Right atrium auricular region (tissue), 2 donors: ENCODE results near the gene PHC2. TPM values are rescaled to one million over a fixed set of nuclear protein-coding genes. Genes with fewer than 3 reads are reported as not detected.

ENCODE experiments used
- DNase-seq: peaks from one replicate; pipeline ENCODE4 v3.0.0-alpha.2; 2019; ENCODE audit warnings: low spot score
- H3K27ac ChIP-seq, 2 donors: fragments of 200-600 bp; sonication (generic); 1 replicate in 1 of 2; 2 replicates in 1 of 2; pipeline ENCODE4 v1.5.1; 2016 to 2019
- H3K27me3 ChIP-seq, 2 donors: fragments of 200-600 bp; sonication (generic); one replicate each; pipeline versions ENCODE4 v1.5.1 to v1.6.0; 2017 to 2019
- H3K36me3 ChIP-seq: fragments of 200-600 bp; sonication (generic); one replicate; pipeline ENCODE4 v1.5.1; 2016
- H3K4me1 ChIP-seq, 2 donors: fragments of 200-600 bp; sonication (generic); one replicate each; pipeline versions ENCODE4 v1.5.1 to v1.6.0; 2017 to 2019
- H3K4me3 ChIP-seq, 2 donors: fragments of 200-600 bp; sonication (generic); 1 replicate in 1 of 2; 2 replicates in 1 of 2; pipeline ENCODE4 v1.5.1; 2017 to 2019; ENCODE audit warnings: mild to moderate bottlenecking in 1 of 2, moderate library complexity in 1 of 2
- H3K9me3 ChIP-seq, 2 donors: fragments of 200-600 bp; sonication (generic); one replicate each; pipeline ENCODE4 v1.5.1; 2019
- CTCF ChIP-seq, 2 donors: fragments of 200-600 bp; sonication (generic); IDR thresholded peaks; one replicate each; pipeline ENCODE4 v1.5.1; 2019; ENCODE audit warnings: antibody characterized with exemption in 2 of 2
- total RNA-seq, 2 donors: library from RNA; depleted of rRNA; stranded (reverse); fragments of >200 nt; gene quantifications; one replicate each; pipeline ENCODE4 v1.1.0, GENCODE V29; 2016

Gene PHC2
- total RNA-seq, 2 donors from 2014 or later, result 98.4 to 144 TPM

DNA sequence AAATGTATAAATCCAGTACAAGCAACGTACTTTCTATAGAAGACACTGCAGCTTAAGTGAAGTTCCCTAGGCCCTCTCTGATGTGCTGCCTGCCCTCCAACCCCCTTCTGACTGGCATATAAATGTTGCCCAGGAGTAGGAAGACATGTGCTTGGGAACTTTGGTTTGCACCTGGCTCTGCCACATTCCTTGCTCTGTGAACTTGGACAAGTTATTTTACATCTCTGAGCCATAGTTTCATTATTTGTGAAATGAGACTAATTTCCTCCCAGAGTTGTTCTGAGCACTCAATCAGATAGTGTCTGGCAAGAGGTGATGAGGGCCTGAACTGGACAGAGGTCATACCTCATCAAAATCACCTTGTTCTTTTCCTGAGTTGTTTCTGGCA, 3.5 kb upstream of the PHC2 start:
- Histone ChIP-seq H3K27ac (peak overlapping the region in 1 of 2 donors; percentile 39), H3K9me3 (no peaks in the 10 kb centered on the region), H3K36me3 (no peaks in the 10 kb centered on the region), H3K4me1 (peaks cover 0 to 51% of the 10 kb centered on the region in 2 donors), H3K27me3 (no peaks in the 10 kb centered on the region), H3K4me3 (no peak overlapping the region)
- DNase-seq, result no peak
- no peak for TF ChIP-seq CTCF (IDR thresholded peaks at IDR 0.05)

DNA sequence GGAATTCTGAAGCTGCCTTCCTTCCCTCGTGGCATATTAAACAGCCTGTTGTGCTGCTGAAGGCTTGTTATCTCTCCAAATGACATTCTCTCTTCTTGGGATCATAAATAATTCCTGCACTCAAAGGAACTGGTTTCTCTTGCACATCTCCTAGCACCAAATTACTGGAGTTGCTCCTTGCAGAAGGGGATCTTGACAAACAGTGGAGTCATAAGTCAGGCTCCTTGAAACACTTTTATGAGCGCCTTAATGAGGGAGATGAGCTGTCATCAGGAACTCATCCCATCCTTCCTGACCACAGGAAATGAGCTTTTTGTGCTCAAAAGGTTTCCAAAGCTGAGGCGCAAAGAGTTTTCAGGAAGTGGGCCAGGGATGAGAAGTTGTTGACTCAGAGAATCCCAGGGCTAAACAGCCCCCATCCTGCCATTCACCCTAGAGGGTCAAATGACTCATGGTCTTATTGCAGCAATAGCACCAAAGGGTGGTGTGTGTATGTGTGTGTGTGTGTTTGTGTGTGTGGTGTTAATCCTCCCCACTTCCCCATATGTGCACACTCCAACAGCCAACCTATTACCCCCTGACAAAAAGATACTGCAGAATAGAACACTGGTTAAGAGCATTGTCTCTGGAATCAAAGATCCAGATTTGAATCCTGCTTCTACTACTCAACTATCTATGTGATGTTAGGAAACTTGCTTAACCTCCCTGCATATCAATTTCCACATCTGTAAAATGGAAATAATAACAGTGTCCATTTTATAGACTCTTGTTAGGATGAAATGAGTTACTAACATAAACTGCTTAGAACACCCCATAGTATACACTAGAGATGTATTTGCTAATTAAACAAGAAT, 2.8 kb upstream of the PHC2 start:
- Histone ChIP-seq H3K9me3 (no peaks in the 10 kb centered on the region), H3K27ac (peak overlapping the region; percentile 39 to 67), H3K4me1 (peaks cover 0 to 56% of the 10 kb centered on the region in 2 donors), H3K36me3 (no peaks in the 10 kb centered on the region), H3K27me3 (no peaks in the 10 kb centered on the region), H3K4me3 (no peak overlapping the region)
- DNase-seq, result peak; percentile 67
- TF ChIP-seq CTCF (IDR thresholded peaks at IDR 0.05), result no peak

GRCh38 chr1:33429856-33430691, 821 bp downstream of the PHC2 start:
- peak overlapping the region; percentile 54 to 73 for H3K4me3 ChIP-seq
- H3K36me3 ChIP-seq, result no peaks in the 10 kb centered on the region
- DNase-seq, result no peak
- peak overlapping the region; percentile 81 to 83 for H3K27ac ChIP-seq
- no peaks in the 10 kb centered on the region for H3K9me3 ChIP-seq
- peak in 1 of 2 donors; percentile 29 for TF ChIP-seq CTCF (IDR thresholded peaks at IDR 0.05)
- H3K4me1 ChIP-seq, result peaks cover 0 to 46% of the 10 kb centered on the region in 2 donors
- no peaks in the 10 kb centered on the region for H3K27me3 ChIP-seq

DNA sequence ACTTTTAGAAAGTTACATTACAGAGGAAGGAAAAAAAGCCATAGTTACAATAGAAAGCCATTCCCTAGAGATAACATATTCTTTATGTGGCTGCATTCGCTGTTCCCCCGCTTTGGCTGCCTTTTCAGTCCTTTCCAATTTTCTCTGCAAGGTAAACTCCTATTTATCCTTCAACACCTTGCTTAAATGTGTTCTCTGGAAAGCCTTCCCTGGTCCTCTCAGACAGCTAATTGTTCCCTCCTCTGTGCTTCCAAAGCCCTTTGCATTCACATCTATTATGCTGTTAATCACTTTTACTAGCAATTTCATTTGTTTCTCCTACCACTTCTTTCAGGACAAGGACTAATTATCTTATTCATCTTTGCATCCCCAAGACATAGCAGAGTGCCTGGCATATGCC, 1.6 kb downstream of the PHC2 start:
- Histone ChIP-seq H3K9me3 (no peaks in the 10 kb centered on the region), H3K36me3 (no peaks in the 10 kb centered on the region), H3K27me3 (no peaks in the 10 kb centered on the region), H3K4me1 (peaks cover 0 to 39% of the 10 kb centered on the region in 2 donors), H3K27ac (peak overlapping the region in 1 of 2 donors; percentile 81), H3K4me3 (peak overlapping the region in 1 of 2 donors; percentile 73)
- no peak for TF ChIP-seq CTCF (IDR thresholded peaks at IDR 0.05)
- DNase-seq, result no peak

- peak overlapping the region in 1 of 2 donors; percentile 53 for H3K27ac ChIP-seq
- H3K4me1 ChIP-seq, result peaks cover 0 to 34% of the 10 kb centered on the region in 2 donors
Measured at GRCh38 chr1:33428661-33429060, 2.2 kb downstream of the PHC2 start.

More at GRCh38 chr1:33428661-33429060, 2.2 kb downstream of the PHC2 start:
- H3K4me3 ChIP-seq, result no peak overlapping the region
- no peak for DNase-seq
- H3K9me3 ChIP-seq, result no peaks in the 10 kb centered on the region
- no peaks in the 10 kb centered on the region for H3K27me3 ChIP-seq
- H3K36me3 ChIP-seq, result no peaks in the 10 kb centered on the region
- no peak for TF ChIP-seq CTCF (IDR thresholded peaks at IDR 0.05)
